Anterior cingulate cortex (tissue), 58 donors: ENCODE measurements around the gene DNAH9.

ENCODE experiments used
- DNase-seq, 58 donors: peaks; one replicate each; lab custom pipeline; 2025; lab: John Stamatoyannopoulos, UW

DNAH9 gene

GRCh38 chr17:11742886-11743285 lies 144.6 kb downstream of the DNAH9 start:
- peak in 13 of 58 donors; percentile 1 to 18 (median 7) for DNase-seq

- no peak for DNase-seq
These were observed 146.4 kb downstream of the DNAH9 start for GRCh38 chr17:11744696-11745095.

GRCh38 chr17:11747441-11747840 lies 149.2 kb downstream of the DNAH9 start:
- no peak for DNase-seq

GRCh38 chr17:11757815-11758214 lies 159.5 kb downstream of the DNAH9 start:
- DNase-seq, result no peak

GRCh38 chr17:11768106-11768505 lies 169.8 kb downstream of the DNAH9 start:
- DNase-seq, result no peak

- DNase-seq, result no peak
These were observed 170.7 kb downstream of the DNAH9 start for GRCh38 chr17:11768981-11769380.

- DNase-seq, result no peak
These were observed 173.8 kb downstream of the DNAH9 start for GRCh38 chr17:11772031-11772430.

GRCh38 chr17:11779892-11780291 lies 181.6 kb downstream of the DNAH9 start:
- DNase-seq, result no peak

GRCh38 chr17:11780621-11781020 lies 182.4 kb downstream of the DNAH9 start:
- DNase-seq, result no peak

- no peak for DNase-seq
These were observed 188.6 kb downstream of the DNAH9 start for GRCh38 chr17:11786711-11787438.

- DNase-seq, result peak in 1 of 58 donors; percentile 4
These were observed 197.6 kb downstream of the DNAH9 start for GRCh38 chr17:11795906-11796305.

- no peak for DNase-seq
These were observed 199.5 kb downstream of the DNAH9 start for GRCh38 chr17:11797803-11798202.

GRCh38 chr17:11803231-11803969 lies 205.1 kb downstream of the DNAH9 start:
- DNase-seq, result no peak

GRCh38 chr17:11805138-11805537 lies 206.9 kb downstream of the DNAH9 start:
- DNase-seq, result no peak

- no peak for DNase-seq
These were observed 207.7 kb downstream of the DNAH9 start for GRCh38 chr17:11805952-11806351.

GRCh38 chr17:11807606-11808005 lies 209.3 kb downstream of the DNAH9 start:
- no peak for DNase-seq

GRCh38 chr17:11813278-11813677 lies 215.0 kb downstream of the DNAH9 start:
- no peak for DNase-seq

GRCh38 chr17:11813871-11814270 lies 215.6 kb downstream of the DNAH9 start:
- no peak for DNase-seq

- no peak for DNase-seq
These were observed 216.5 kb downstream of the DNAH9 start for GRCh38 chr17:11814655-11815262.

- no peak for DNase-seq
These were observed 218.1 kb downstream of the DNAH9 start for GRCh38 chr17:11816409-11816808.

- DNase-seq, result no peak
These were observed 225.6 kb downstream of the DNAH9 start for GRCh38 chr17:11823862-11824261.
